Adipocyte (in vitro differentiated cells): ENCODE results near the gene MED14.
"Not testable (repeated sequence)": the region's sequence is repeated elsewhere in the genome, so short reads cannot be mapped to it uniquely, and the experiment has no call there.

Source experiments
- DNase-seq: peaks from one replicate; pipeline ENCODE4 v3.0.0-alpha.2; 2015; ENCODE audit warnings: low read depth
- H3K27me3 ChIP-seq: replicated peaks from 2 replicates; pipeline ENCODE4 v1.7.0; 2013; ENCODE audit warnings: mild to moderate bottlenecking, low read length, moderate library complexity; ENCODE audit not compliant: control insufficient read depth, insufficient read depth
- H3K36me3 ChIP-seq: 2 replicates; pipeline ENCODE4 v1.7.0; 2013; ENCODE audit warnings: low read length, mild to moderate bottlenecking, moderate library complexity; ENCODE audit not compliant: control insufficient read depth, insufficient read depth, severe bottlenecking
- H3K4me1 ChIP-seq: 2 replicates; pipeline ENCODE4 v1.7.0; 2013; ENCODE audit warnings: mild to moderate bottlenecking, low read length, moderate library complexity; ENCODE audit not compliant: control insufficient read depth, insufficient read depth
- H3K4me3 ChIP-seq: 2 replicates; pipeline ENCODE4 v1.7.0; 2013; ENCODE audit warnings: mild to moderate bottlenecking, low read length, moderate library complexity
- H3K9ac ChIP-seq: 2 replicates; pipeline ENCODE4 v1.7.0; 2013; ENCODE audit warnings: mild to moderate bottlenecking, low read length, moderate library complexity
- H3K9me3 ChIP-seq: 2 replicates; pipeline ENCODE4 v1.7.0; 2013; ENCODE audit warnings: mild to moderate bottlenecking, low read length, moderate library complexity; ENCODE audit not compliant: control insufficient read depth

Gene MED14

DNA sequence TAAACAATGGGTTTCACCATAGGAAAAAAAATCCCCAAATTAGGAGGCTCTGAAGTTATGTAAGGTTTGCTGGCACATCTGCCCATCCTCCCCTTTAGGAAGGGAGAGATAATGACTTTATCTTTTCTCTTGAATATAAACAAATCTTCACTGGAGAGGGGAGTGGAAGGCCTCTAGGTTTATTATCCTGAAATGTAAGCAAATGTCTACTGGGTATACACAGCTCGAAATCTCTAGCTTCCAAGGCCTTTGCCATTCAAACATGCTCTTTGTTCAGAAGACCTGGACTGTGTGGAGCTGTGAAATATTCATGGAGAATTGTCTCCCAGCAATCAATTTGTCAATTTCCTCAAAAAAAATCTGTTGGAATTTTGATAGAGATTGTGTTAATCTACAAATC is 21.7 kb upstream of the MED14 start:
- Histone ChIP-seq H3K9ac (no peak overlapping the region), H3K27me3 (peaks cover 24% of the 10 kb centered on the region), H3K4me1 (peaks cover 15% of the 10 kb centered on the region), H3K9me3 (peaks cover 17% of the 10 kb centered on the region), H3K36me3 (no peaks in the 10 kb centered on the region), H3K4me3 (no peak overlapping the region)
- no peak for DNase-seq

DNA sequence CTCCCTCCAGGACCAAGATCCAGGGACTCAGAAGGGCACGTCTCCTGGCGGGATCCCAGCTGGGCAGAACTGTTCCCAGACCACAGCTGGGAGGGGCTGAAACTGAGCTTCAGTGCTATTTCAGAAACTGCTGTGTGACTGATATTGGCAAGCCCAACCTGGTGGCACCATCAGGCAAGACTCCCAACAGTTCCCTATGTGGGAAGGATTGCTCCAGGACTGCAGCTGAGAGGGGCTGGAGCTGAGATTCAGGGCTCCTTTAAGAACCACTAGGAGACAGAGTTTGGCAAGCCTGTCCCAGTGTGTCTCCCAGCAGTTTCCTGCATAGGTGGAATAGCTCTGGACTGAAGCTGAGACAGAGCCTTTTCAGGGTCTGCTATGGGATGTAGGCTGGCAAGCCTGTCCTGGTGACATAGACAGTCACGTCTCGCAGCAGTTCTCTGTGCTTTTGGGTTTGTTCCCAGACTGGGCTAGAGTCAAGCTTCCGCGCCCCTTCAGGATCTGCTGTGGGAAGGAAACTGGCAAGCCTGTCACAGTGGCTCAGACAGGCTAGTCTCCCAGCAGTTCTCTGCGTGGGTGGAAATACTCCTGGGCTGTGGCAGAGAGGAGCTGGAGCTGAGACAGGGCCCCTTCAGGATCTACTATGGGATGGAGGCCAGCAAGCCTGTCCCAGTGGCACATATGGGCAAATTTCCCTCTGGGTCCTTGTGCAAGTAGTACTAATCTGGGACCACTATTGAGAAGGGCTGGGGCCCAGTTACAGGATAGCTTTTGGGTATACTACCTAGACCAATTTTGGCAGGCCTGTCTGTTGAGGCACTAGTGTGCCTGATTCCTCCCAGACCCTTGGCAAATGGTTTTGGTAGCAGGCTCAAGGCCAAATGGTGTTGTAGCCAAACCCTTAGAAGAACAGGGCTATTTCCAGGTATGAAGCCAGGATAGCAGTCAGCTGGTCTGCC is 20.2 kb upstream of the MED14 start:
- Histone ChIP-seq H3K36me3 (no peaks in the 10 kb centered on the region), H3K27me3 (peaks cover 20% of the 10 kb centered on the region), H3K4me1 (peaks cover 15% of the 10 kb centered on the region), H3K9me3 (peaks cover 24% of the 10 kb centered on the region), H3K4me3 (peak overlapping the region; percentile 44), H3K9ac (peak overlapping the region; percentile 30)
- peak; percentile 48 for DNase-seq

DNA sequence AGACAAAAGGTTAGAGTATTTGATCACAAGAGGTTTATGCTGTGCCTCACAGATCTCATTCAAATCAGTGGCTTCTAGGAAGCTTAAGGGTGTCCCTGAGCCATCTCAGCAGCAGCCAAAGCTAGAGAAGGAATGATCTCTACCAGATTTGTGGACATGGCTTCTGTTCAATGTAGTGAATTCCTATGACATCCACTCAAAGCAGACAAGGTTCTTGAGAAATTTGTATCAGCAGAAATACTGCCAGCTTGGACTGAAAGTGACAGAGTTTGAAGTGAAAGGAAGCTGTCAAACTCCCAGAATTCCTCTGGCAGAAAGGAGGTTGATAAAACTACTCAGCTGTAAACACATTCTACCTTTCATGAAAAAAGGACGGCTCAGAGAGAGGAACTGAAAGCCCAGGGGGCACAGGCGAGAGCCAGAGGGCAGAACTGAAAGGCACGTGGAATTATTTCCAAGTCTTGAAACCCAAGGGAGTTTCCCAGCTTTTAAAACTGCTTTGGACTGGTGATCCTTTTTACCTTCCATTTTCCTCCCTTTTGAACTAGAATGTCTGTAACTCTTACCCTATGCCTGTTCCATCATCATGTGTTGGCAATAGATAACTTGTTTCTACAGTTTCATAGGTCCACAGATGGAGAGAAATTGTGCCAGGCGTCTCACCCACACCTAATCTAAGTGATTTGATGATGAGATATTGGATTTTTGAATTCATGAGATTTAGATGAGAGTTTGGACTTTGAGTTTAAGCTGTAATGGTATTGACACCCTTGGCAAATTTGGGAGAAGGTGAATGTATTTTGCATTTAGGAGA is 14.5 kb upstream of the MED14 start:
- H3K36me3 ChIP-seq, result no peaks in the 10 kb centered on the region

DNA sequence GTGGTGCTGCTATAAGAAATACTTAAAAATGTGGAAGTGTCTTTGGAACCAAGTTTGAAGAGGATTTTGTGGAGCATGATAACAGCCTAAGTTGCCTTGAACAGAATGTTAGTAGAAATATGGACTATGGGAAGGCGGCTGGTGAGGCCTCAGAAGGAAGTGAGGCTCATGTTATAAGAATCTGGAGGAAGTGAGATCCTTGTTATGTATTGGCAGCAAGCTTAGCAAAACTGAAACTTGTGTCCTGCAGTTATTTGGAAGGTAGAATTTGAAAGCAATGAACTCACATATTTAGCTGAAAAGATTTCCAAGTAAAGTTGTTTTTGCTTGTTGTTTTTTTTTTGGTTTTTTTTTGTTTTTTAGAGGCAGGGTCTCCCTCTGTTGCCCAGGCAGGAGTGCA is 13.6 kb upstream of the MED14 start:
- no peak for DNase-seq

More for the DNA sequence above, 14.5 kb upstream of the MED14 start:
- no peak for DNase-seq
- peaks cover 24% of the 10 kb centered on the region for H3K9me3 ChIP-seq
- H3K4me3 ChIP-seq, result peak overlapping the region; percentile 63
- peaks cover 7% of the 10 kb centered on the region for H3K4me1 ChIP-seq
- peaks cover 20% of the 10 kb centered on the region for H3K27me3 ChIP-seq
- H3K9ac ChIP-seq, result peak overlapping the region; percentile 54

DNA sequence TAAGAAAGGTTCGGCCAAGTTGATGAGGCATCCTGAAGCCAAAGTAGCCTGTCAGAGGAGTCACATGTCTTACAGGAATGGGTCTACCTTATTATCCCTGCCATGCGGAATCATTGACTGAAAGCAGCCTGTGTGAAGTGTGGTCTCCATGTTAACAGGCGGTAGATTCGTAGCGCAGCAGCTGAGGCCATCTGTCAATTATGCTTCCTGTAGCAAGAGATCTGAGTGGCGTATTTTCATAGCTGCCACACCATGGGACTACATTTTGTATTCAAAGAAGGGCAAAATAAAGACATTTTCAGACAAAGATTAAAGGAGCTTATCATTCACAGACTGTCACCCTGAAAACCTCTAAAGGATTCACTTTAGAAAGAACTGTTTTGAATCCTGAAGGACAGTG is 11.2 kb upstream of the MED14 start:
- H3K27me3 ChIP-seq, result peaks cover 28% of the 10 kb centered on the region
- H3K4me1 ChIP-seq, result peaks cover 6% of the 10 kb centered on the region
- peaks cover 2% of the 10 kb centered on the region for H3K9me3 ChIP-seq
- H3K36me3 ChIP-seq, result no peaks in the 10 kb centered on the region
- no peak overlapping the region for H3K9ac ChIP-seq
- H3K4me3 ChIP-seq, result no peak overlapping the region
- no peak for DNase-seq

More for the DNA sequence above, 13.6 kb upstream of the MED14 start:
- Histone ChIP-seq H3K9me3 (peaks cover 24% of the 10 kb centered on the region), H3K27me3 (peaks cover 28% of the 10 kb centered on the region), H3K4me3 (no peak overlapping the region), H3K36me3 (no peaks in the 10 kb centered on the region), H3K4me1 (peaks cover 6% of the 10 kb centered on the region), H3K9ac (no peak overlapping the region)

DNA sequence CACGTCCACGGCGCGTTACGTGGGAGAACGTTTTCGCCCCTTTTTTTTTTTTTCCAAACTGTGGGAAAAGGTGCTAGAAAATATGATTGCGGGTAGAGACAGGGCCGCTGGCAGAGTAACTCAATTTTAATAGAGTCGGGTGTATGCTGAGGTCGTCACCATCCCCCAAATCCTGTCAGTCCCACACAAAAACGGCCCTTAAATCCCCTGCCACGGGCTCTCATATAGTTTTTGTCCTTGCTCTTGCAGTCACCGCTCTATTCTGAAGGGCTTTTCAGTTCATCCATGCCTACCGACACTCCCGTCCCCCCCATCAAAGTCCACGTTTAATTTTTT is 796 bp upstream of the MED14 start:
- Histone ChIP-seq H3K9ac (peak overlapping the region; percentile 89), H3K36me3 (no peaks in the 10 kb centered on the region), H3K4me3 (peak overlapping the region; percentile 87), H3K27me3 (peaks cover 29% of the 10 kb centered on the region), H3K9me3 (no peaks in the 10 kb centered on the region), H3K4me1 (peaks cover 3% of the 10 kb centered on the region)
- DNase-seq, result no peak

DNA sequence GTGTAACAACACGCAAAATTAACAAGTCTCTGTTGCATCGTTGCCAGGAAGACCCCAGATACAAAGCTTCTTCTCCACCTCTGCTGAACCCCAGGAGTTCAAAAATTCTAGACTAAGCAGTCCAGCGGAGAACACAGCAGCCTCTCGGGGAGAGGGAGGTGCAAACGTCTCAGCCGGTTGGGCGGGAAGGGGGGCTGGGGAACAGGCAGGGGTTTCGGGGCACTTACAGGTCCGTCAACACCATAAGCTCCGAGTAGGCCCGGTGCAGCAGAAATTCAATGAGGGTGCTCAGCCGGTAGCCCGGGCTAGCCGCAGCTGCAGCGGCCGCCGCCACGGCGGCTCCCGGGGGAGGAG is 394 bp downstream of the MED14 start:
- Histone ChIP-seq H3K27me3 (peaks cover 24% of the 10 kb centered on the region), H3K36me3 (no peaks in the 10 kb centered on the region), H3K4me1 (peaks cover 3% of the 10 kb centered on the region), H3K9ac (peak overlapping the region; percentile 89), H3K4me3 (peak overlapping the region; percentile 87), H3K9me3 (no peaks in the 10 kb centered on the region)
- DNase-seq, result peak; percentile 54

DNA sequence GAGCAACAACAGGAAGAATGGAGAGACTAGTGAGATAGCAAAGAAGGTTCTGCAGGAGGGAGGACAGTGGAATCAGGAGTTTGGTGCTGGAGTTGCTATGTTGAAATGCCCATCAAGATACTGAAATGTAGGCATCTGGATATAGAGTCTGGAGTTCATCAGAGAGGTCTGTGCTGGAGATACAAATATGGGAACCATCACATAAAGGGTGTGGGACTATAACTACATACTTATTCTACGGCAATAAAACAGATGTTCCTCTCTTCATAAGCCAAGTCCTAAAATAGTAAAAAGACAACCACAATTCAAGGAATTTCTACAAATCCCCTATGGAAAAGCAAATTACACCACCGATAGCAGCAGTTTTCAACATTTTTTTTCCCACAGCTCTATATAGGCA is 1.6 kb downstream of the MED14 start:
- no peaks in the 10 kb centered on the region for H3K36me3 ChIP-seq
- peak overlapping the region; percentile 87 for H3K4me3 ChIP-seq
- peak; percentile 18 for DNase-seq
- H3K4me1 ChIP-seq, result peaks cover 7% of the 10 kb centered on the region
- peaks cover 15% of the 10 kb centered on the region for H3K27me3 ChIP-seq
- H3K9ac ChIP-seq, result peak overlapping the region; percentile 89
- no peaks in the 10 kb centered on the region for H3K9me3 ChIP-seq

DNA sequence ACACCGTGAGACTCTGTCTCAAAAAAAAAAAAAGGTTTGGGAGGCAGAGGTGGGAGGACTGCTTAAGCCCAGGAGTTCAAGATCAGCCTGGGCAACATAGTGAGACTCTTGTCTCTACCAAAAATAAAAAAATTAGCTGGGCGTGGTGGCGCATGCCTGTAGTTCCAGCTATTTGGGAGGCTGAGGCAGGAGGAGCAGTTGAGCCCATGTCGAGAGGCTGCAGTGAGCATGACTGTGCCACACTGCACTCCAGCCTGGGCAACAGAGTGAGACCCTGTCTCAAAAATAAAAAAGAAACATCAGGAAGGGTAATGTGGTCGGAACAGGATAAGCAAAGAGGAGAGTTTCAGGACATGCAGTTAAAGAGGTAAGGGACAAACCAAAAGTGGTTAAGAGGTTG is 2.8 kb downstream of the MED14 start:
- not testable (repeated sequence) for H3K4me1 ChIP-seq, H3K36me3 ChIP-seq, H3K4me3 ChIP-seq, H3K9ac ChIP-seq, H3K27me3 ChIP-seq, H3K9me3 ChIP-seq, DNase-seq

DNA sequence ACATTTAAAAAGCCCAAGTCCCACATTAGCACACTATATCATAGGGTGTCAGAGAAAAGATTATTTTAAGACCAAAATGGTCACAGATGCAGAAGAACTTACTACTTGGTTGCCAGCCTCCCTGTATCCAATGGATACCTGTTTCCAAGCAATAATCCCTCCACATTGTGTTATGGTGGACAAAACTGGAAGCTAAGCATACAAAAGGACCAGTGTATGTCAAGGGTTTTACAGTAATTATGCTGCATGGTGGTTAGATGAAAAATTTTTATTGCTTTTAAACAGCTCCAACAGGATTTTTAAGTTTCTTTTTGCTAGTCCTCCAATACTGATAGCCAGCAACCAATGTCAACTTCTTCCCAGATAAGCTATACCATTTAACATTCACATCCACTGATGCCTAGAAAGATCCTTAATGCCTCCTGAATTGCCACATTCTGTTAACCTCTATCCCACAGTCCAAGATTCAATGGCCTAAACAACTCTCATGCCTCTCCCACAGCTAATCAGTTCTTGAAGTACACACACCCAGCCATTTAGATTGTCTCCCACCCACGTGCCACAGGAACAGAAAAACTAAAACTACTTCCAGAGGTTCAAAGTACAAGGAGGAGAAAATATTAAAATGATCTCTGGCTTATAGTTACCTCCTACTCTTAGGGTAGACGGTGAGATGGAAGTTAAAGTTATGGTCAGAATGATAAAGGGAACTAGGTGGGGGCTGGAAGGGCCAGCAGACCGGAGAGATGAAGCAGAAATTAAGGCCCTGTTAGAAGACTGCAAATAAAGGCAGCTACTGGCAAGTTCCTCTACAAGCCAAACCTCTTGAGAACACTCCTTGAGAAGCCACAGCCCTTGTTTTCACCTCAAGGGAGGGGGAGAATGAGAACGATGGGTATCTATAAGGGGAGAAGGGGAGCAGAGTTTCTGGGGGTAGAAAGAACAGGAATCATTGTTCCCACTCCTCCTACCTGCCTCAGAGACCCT is 5.5 kb downstream of the MED14 start:
- Histone ChIP-seq H3K9ac (no peak overlapping the region), H3K4me3 (no peak overlapping the region), H3K36me3 (peaks cover 5% of the 10 kb centered on the region), H3K27me3 (peaks cover 6% of the 10 kb centered on the region), H3K9me3 (no peaks in the 10 kb centered on the region), H3K4me1 (peaks cover 7% of the 10 kb centered on the region)
- no peak for DNase-seq
